Endothelial cell (in vitro differentiated cells): ENCODE measurements around the gene TBC1D1. TPM values are rescaled to one million over a fixed set of nuclear protein-coding genes. Genes with fewer than 3 reads are reported as not detected.

Experiments used
- DNase-seq: peaks from one replicate; pipeline ENCODE4 v3.0.0; 2021; ENCODE audit warnings: low spot score
- H3K27ac Mint-ChIP-seq: one replicate; pipeline ENCODE4 v1.8.0; 2021; ENCODE audit warnings: mixed read lengths, inconsistent platforms; ENCODE audit not compliant: unreplicated experiment
- H3K27me3 Mint-ChIP-seq: one replicate; pipeline ENCODE4 v1.8.0; 2021; ENCODE audit warnings: mild to moderate bottlenecking, moderate library complexity, mixed read lengths, inconsistent platforms; ENCODE audit not compliant: unreplicated experiment
- H3K36me3 Mint-ChIP-seq: one replicate; pipeline ENCODE4 v1.8.0; 2021; ENCODE audit warnings: mild to moderate bottlenecking, low read depth, mixed read lengths, inconsistent platforms; ENCODE audit not compliant: unreplicated experiment
- H3K4me1 Mint-ChIP-seq: one replicate; pipeline ENCODE4 v1.8.0; 2021; ENCODE audit warnings: mild to moderate bottlenecking, mixed read lengths, inconsistent platforms; ENCODE audit not compliant: unreplicated experiment
- H3K4me3 Mint-ChIP-seq: one replicate; pipeline ENCODE4 v1.8.0; 2021; ENCODE audit warnings: mild to moderate bottlenecking, mixed read lengths, inconsistent platforms; ENCODE audit not compliant: unreplicated experiment
- H3K9me3 Mint-ChIP-seq: one replicate; pipeline ENCODE4 v1.8.0; 2021; ENCODE audit warnings: mixed read lengths, inconsistent platforms; ENCODE audit not compliant: unreplicated experiment
- CTCF ChIP-seq: fragments of 200-600 bp; sonication (generic); IDR thresholded peaks from one replicate; pipeline ENCODE4 v1.5.0; 2021; ENCODE audit warnings: antibody characterized with exemption; ENCODE audit not compliant: unreplicated experiment
- total RNA-seq: library from RNA; stranded (reverse); fragmentation: NEBNext Ultra II Directional; extraction: Animal tissue kit (Norgen Biotek cat#: 25700); gene quantifications from one replicate; pipeline ENCODE4 v1.2.1, GENCODE V29; 2021; ENCODE audit not compliant: unreplicated experiment

The TBC1D1 gene
- total RNA-seq, 1 donor from 2014 or later = 139 TPM

- TF ChIP-seq CTCF = no peak
- Mint-ChIP-seq H3K27ac (peak overlapping the region; percentile 67), H3K27me3 (peaks cover 2% of the 10 kb centered on the region), H3K36me3 (peaks cover 10% of the 10 kb centered on the region), H3K4me3 (peak overlapping the region; percentile 3), H3K9me3 (no peaks in the 10 kb centered on the region), H3K4me1 (peaks cover 53% of the 10 kb centered on the region)
- no peak for DNase-seq
Measured at GRCh38 chr4:38078590-38079421, 187.9 kb downstream of the TBC1D1 start.

DNA sequence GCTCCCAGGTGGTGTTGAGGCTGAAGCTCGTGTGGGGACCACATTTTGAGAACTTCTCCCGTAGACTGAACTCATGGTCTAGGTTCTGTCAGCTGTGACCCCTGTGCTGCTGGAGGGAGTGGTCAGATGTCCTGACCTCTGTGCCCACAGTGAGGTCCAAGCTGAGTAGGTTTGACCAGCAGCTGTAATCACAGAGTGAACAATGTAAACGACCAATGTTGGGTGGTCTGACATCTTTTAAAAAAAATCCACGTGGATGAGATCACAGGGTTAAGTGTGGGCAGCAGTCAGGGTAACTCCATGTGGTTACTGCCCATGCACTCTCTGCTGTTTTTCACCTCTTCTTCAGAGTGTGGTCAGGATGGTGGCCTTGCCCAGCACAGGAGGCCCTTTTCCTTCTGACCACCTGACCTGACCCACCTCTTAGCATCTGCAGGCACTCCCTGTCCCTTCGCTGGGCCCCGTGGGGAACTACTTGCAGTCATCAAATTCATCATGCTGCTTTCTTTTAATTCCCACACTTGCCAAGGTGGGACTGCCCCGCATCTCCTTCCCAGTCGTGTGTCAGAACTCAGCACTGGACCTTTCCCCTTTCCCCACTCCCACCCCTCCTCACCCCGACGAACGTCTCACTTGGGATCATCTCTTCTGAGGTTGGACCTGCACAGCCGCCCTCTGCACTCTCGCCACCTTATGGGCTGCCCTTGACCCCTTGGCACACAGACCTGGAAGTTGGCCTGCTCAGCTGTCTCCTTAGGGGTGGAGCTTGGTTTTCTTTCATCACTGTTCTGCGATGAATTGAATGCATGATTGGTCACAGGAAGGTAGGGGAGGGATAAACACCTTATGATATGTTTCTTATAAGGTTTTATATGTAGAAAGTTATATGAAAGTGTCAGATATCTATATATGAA, 189.4 kb downstream of the TBC1D1 start:
- no peak overlapping the region for H3K27ac Mint-ChIP-seq
- no peaks in the 10 kb centered on the region for H3K9me3 Mint-ChIP-seq
- TF ChIP-seq CTCF = no peak
- no peak for DNase-seq
- H3K4me3 Mint-ChIP-seq = no peak overlapping the region
- H3K4me1 Mint-ChIP-seq = peaks cover 51% of the 10 kb centered on the region
- H3K36me3 Mint-ChIP-seq = peaks cover 10% of the 10 kb centered on the region
- peaks cover 2% of the 10 kb centered on the region for H3K27me3 Mint-ChIP-seq

GRCh38 chr4:38082021-38082420, 191.1 kb downstream of the TBC1D1 start:
- Mint-ChIP-seq H3K4me1 (peaks cover 46% of the 10 kb centered on the region), H3K27ac (no peak overlapping the region), H3K4me3 (no peak overlapping the region), H3K9me3 (no peaks in the 10 kb centered on the region), H3K27me3 (peaks cover 2% of the 10 kb centered on the region), H3K36me3 (peaks cover 10% of the 10 kb centered on the region)
- no peak for TF ChIP-seq CTCF
- no peak for DNase-seq

- DNase-seq = no peak
- Mint-ChIP-seq H3K36me3 (peaks cover 10% of the 10 kb centered on the region), H3K27me3 (peaks cover 2% of the 10 kb centered on the region), H3K4me3 (peak overlapping the region; percentile 13), H3K4me1 (peaks cover 45% of the 10 kb centered on the region), H3K9me3 (no peaks in the 10 kb centered on the region), H3K27ac (no peak overlapping the region)
- TF ChIP-seq CTCF = no peak
Measured at GRCh38 chr4:38082424-38083385, 191.8 kb downstream of the TBC1D1 start.
